Natural killer cell (primary cell): Measurements from ENCODE around the gene KLHDC7B. TPM values are rescaled to one million over a fixed set of nuclear protein-coding genes. Genes with fewer than 3 reads are reported as not detected.

Experiments
- ATAC-seq, 3 donors: fragments of 150-1000 bp in 2 of 3; fragments of 200-7000 bp in 1 of 3; cut with Tn5 transposase; 1 replicate in 1 of 3; 2 replicates in 2 of 3; pipeline ENCODE4 v1.10.0; 2021; ENCODE audit warnings: mild to moderate bottlenecking in 2 of 3, moderate library complexity in 2 of 3
- DNase-seq, 2 donors: peaks; one replicate each; pipeline versions ENCODE4 v3.0.0 to v3.0.0-alpha.2; 2013 to 2021; ENCODE audit warnings: mixed read lengths in 1 of 2
- H3K27ac ChIP-seq: one replicate; pipeline ENCODE4 v1.5.1; 2013; ENCODE audit warnings: mild to moderate bottlenecking, low read length
- H3K27me3 ChIP-seq: one replicate; pipeline ENCODE4 v1.6.1; 2013; ENCODE audit warnings: low read length; ENCODE audit not compliant: control insufficient read depth, insufficient read depth
- H3K36me3 ChIP-seq: one replicate; pipeline ENCODE4 v1.6.1; 2013; ENCODE audit warnings: low read length; ENCODE audit not compliant: control insufficient read depth, insufficient read depth
- H3K4me1 ChIP-seq: one replicate; pipeline ENCODE4 v1.6.1; 2013; ENCODE audit warnings: low read length; ENCODE audit not compliant: control insufficient read depth, insufficient read depth
- H3K4me3 ChIP-seq: one replicate; pipeline ENCODE4 v1.5.1; 2013; ENCODE audit warnings: low read length
- H3K9me3 ChIP-seq: one replicate; pipeline ENCODE4 v1.6.1; 2013; ENCODE audit warnings: low read length; ENCODE audit not compliant: control insufficient read depth, insufficient read depth
- H3K27ac Mint-ChIP-seq, 2 donors: one replicate each; pipeline ENCODE4 v1.8.0; 2022; ENCODE audit warnings: mild to moderate bottlenecking in 2 of 2, mixed read lengths in 2 of 2, moderate library complexity in 1 of 2
- H3K27me3 Mint-ChIP-seq, 2 donors: one replicate each; pipeline ENCODE4 v1.8.0; 2022; ENCODE audit warnings: low read depth in 2 of 2, mixed read lengths in 2 of 2
- H3K36me3 Mint-ChIP-seq: one replicate; pipeline ENCODE4 v1.8.0; 2022; ENCODE audit warnings: mixed read lengths
- H3K4me1 Mint-ChIP-seq, 2 donors: one replicate each; pipeline ENCODE4 v1.8.0; 2022; ENCODE audit warnings: mixed read lengths in 2 of 2
- H3K4me3 Mint-ChIP-seq: one replicate; pipeline ENCODE4 v1.8.0; 2022; ENCODE audit warnings: mild to moderate bottlenecking, moderate library complexity, mixed read lengths
- H3K9me3 Mint-ChIP-seq, 2 donors: one replicate each; pipeline ENCODE4 v1.8.0; 2022; ENCODE audit warnings: mixed read lengths in 2 of 2
- CTCF ChIP-seq: fragments of 200-600 bp; IDR thresholded peaks from one replicate; pipeline ENCODE4 v1.8.0; 2022; ENCODE audit warnings: antibody characterized with exemption
- WGBS: methylation state at CpG from one replicate; pipeline ENCODE4 v1.1.7; 2013; ENCODE audit warnings: missing lambda C conversion rate; ENCODE audit not compliant: insufficient coverage; 5-methylcytosine and 5-hydroxymethylcytosine counted together
- intact Hi-C: fragments of 100-400 bp; cut with micrococcal nuclease; formaldehyde crosslinking; loops from one replicate; pipeline ENCODE4 v1.14.2; 2022
- total RNA-seq, 4 donors: library from RNA; stranded (reverse); fragments of 120-200 nt in 1 of 4; gene quantifications; one replicate each; pipeline versions ENCODE4 v1.2.3 to v1.2.4, GENCODE V29; 2013 to 2022

Gene KLHDC7B
- total RNA-seq, 3 donors from 2014 or later (not counting 1 experiment from before 2014, with no cell fraction given), result 2.4 to 6.9 (median 5.3) TPM

GRCh38 chr22:50542416-50542927 is 3.2 kb upstream of the KLHDC7B start:
- DNase-seq (no peak), ATAC-seq (no peak)
- TF ChIP-seq CTCF, result no peak
- Histone ChIP-seq H3K27me3 (no peaks in the 10 kb centered on the region), H3K4me3 (no peak overlapping the region), H3K36me3 (no peaks in the 10 kb centered on the region), H3K4me1 (peaks cover 62% of the 10 kb centered on the region), H3K9me3 (no peaks in the 10 kb centered on the region), H3K27ac (peak overlapping the region; percentile 92)
- Mint-ChIP-seq H3K36me3 (no peaks in the 10 kb centered on the region), H3K4me1 (peaks cover 26 to 54% of the 10 kb centered on the region in 2 donors), H3K9me3 (no peaks in the 10 kb centered on the region), H3K27ac (peak overlapping the region; percentile 98 to 100), H3K4me3 (peak overlapping the region; percentile 7), H3K27me3 (no peaks in the 10 kb centered on the region)
- intact Hi-C loops, result loop anchor here (5.0 kb wide), 1 partner anchor 40 kb away; the partner anchor contains the start of gene CHKB
- WGBS, result 89% methylated on average over 19 of the region's 19 CpGs

- H3K4me3 Mint-ChIP-seq, result peak overlapping the region; percentile 74
- Histone ChIP-seq H3K9me3 (no peaks in the 10 kb centered on the region), H3K27me3 (no peaks in the 10 kb centered on the region), H3K36me3 (no peaks in the 10 kb centered on the region), H3K4me3 (peak overlapping the region; percentile 30), H3K4me1 (peaks cover 59% of the 10 kb centered on the region), H3K27ac (peak overlapping the region; percentile 89)
- H3K4me1 Mint-ChIP-seq, result peaks cover 21 to 53% of the 10 kb centered on the region in 2 donors
- no peaks in the 10 kb centered on the region for H3K27me3 Mint-ChIP-seq
- peak overlapping the region; percentile 82 to 86 for H3K27ac Mint-ChIP-seq
- no peaks in the 10 kb centered on the region for H3K36me3 Mint-ChIP-seq
- 4% methylated on average over 51 of the region's 52 CpGs for WGBS
- DNase-seq, result peak; percentile 86 to 91
- intact Hi-C loops, result loop anchor here (1.0 to 5.0 kb wide), 4 partner anchors 13 to 77 kb away; partner anchors contain the start of genes CHKB, SYCE3 and TYMP
- H3K9me3 Mint-ChIP-seq, result no peaks in the 10 kb centered on the region
- ATAC-seq, result peak; percentile 67 to 78 (median 73)
- peak; percentile 69 for TF ChIP-seq CTCF
Observed at GRCh38 chr22:50544078-50544745, 1.5 kb upstream of the KLHDC7B start.

- H3K4me1 Mint-ChIP-seq, result peaks cover 15 to 53% of the 10 kb centered on the region in 2 donors
- peak overlapping the region; percentile 30 for H3K4me3 ChIP-seq
- H3K36me3 Mint-ChIP-seq, result no peaks in the 10 kb centered on the region
- H3K4me3 Mint-ChIP-seq, result peak overlapping the region; percentile 74
- 45% methylated on average over 5 of the region's 5 CpGs for WGBS
- H3K27me3 Mint-ChIP-seq, result no peaks in the 10 kb centered on the region
- H3K36me3 ChIP-seq, result no peaks in the 10 kb centered on the region
- H3K9me3 ChIP-seq, result no peaks in the 10 kb centered on the region
- ATAC-seq (peak in 1 of 3 donors; percentile 54), DNase-seq (peak; percentile 27 to 60)
- no peaks in the 10 kb centered on the region for H3K9me3 Mint-ChIP-seq
- H3K4me1 ChIP-seq, result peaks cover 60% of the 10 kb centered on the region
- H3K27ac Mint-ChIP-seq, result peak overlapping the region; percentile 82 to 86
- no peaks in the 10 kb centered on the region for H3K27me3 ChIP-seq
- H3K27ac ChIP-seq, result peak overlapping the region; percentile 89
- no peak for TF ChIP-seq CTCF
- intact Hi-C loops, result loop anchor here (1.0 to 5.0 kb wide), 4 partner anchors 14 to 77 kb away; partner anchors contain the start of genes CHKB, SYCE3 and TYMP
Observed at GRCh38 chr22:50544746-50545253, 899 bp upstream of the KLHDC7B start.
